IMR-90 (cell line): ENCODE results near the gene FAM234B. TPM values are rescaled to one million over a fixed set of nuclear protein-coding genes. Genes with fewer than 3 reads are reported as not detected.
"Not testable (repeated sequence)": the region's sequence is repeated elsewhere in the genome, so short reads cannot be mapped to it uniquely, and the experiment has no call there.

Source experiments
- ATAC-seq: fragments of 200-7000 bp; cut with Tn5 transposase; 2 replicates; pipeline ENCODE4 v1.9.1; 2020; ENCODE audit warnings: low read depth, mild to moderate bottlenecking, moderate library complexity
- BruUV-seq: library from RNA; stranded (reverse); fragments of 400-500 nt; replicated peaks from 2 replicates; lab custom pipeline; 2021; lab: Mats Ljungman, UMichigan
- CTCF ChIA-PET: fragments of 300-600 bp; formaldehyde crosslinking; extraction: SDS; loops from one replicate; lab custom pipeline; 2021; ENCODE audit warnings: antibody characterized with exemption; lab: Yijun Ruan, JAX
- POLR2A ChIA-PET: fragments of 300-600 bp; sonication (Branson Sonifier 250); formaldehyde crosslinking; loops from one replicate; lab custom pipeline; 2022; ENCODE audit warnings: antibody characterized with exemption; ENCODE audit not compliant: unreplicated experiment; lab: Charles Lee
- DNase-seq: peaks from one replicate; pipeline ENCODE4 v3.0.0; 2013
- H2AFZ ChIP-seq: replicated peaks from 2 replicates; pipeline ENCODE3; 2013; ENCODE audit warnings: low read length, mild to moderate bottlenecking; ENCODE audit not compliant: poor library complexity
- H2AK5ac ChIP-seq: 2 replicates; pipeline ENCODE4 v1.6.1; 2013; ENCODE audit warnings: low read depth, low read length, inconsistent platforms
- H2AK9ac ChIP-seq: replicated peaks from 2 replicates; pipeline ENCODE3; 2013; ENCODE audit warnings: mild to moderate bottlenecking, low read depth, low read length, moderate library complexity; ENCODE audit not compliant: poor library complexity
- H2BK120ac ChIP-seq: 2 replicates; pipeline ENCODE4 v1.6.1; 2013; ENCODE audit warnings: low read depth, low read length, inconsistent platforms
- H2BK15ac ChIP-seq: 3 replicates; pipeline ENCODE4 v1.6.1; 2013; ENCODE audit warnings: low read depth, low read length, inconsistent platforms
- H2BK20ac ChIP-seq: 2 replicates; pipeline ENCODE4 v1.6.1; 2013; ENCODE audit warnings: low read depth, mild to moderate bottlenecking, inconsistent platforms, low read length, moderate library complexity
- H2BK5ac ChIP-seq: 2 replicates; pipeline ENCODE4 v1.6.1; 2013; ENCODE audit warnings: mild to moderate bottlenecking, low read depth, low read length, inconsistent platforms; ENCODE audit not compliant: poor library complexity, severe bottlenecking
- H3K14ac ChIP-seq: replicated peaks from 2 replicates; pipeline ENCODE4 v1.6.1; 2013; ENCODE audit warnings: low read depth, low read length, inconsistent platforms
- H3K18ac ChIP-seq: 2 replicates; pipeline ENCODE4 v1.6.1; 2013; ENCODE audit warnings: low read depth, low read length, control low read depth
- H3K23ac ChIP-seq: 2 replicates; pipeline ENCODE4 v1.6.1; 2013; ENCODE audit warnings: low read depth, low read length, inconsistent platforms
- H3K27ac ChIP-seq: 2 replicates; pipeline ENCODE4 v1.5.1; 2013; ENCODE audit warnings: mild to moderate bottlenecking, control low read depth, low read length; ENCODE audit not compliant: insufficient read depth
- H3K27me3 ChIP-seq: 2 replicates; pipeline ENCODE4 v1.6.1; 2013; ENCODE audit warnings: low read length; ENCODE audit not compliant: control insufficient read depth, insufficient read depth
- H3K36me3 ChIP-seq: 2 replicates; pipeline ENCODE4 v1.6.1; 2013; ENCODE audit warnings: low read length, mixed read lengths; ENCODE audit not compliant: control insufficient read depth, insufficient read depth
- H3K4ac ChIP-seq: 2 replicates; pipeline ENCODE4 v1.6.1; 2013; ENCODE audit warnings: low read depth, low read length, inconsistent platforms
- H3K4me1 ChIP-seq: 2 replicates; pipeline ENCODE4 v1.6.1; 2013; ENCODE audit warnings: low read length, mixed read lengths; ENCODE audit not compliant: control insufficient read depth, insufficient read depth
- H3K4me2 ChIP-seq: 2 replicates; pipeline ENCODE4 v1.6.1; 2013; ENCODE audit warnings: low read depth, mild to moderate bottlenecking, control low read depth, low read length, moderate library complexity
- H3K4me3 ChIP-seq: 2 replicates; pipeline ENCODE4 v1.5.1; 2013; ENCODE audit warnings: low read depth, mild to moderate bottlenecking, control low read depth, low read length, moderate library complexity; ENCODE audit not compliant: insufficient read depth
- H3K56ac ChIP-seq: 2 replicates; pipeline ENCODE4 v1.6.1; 2013; ENCODE audit warnings: low read length, inconsistent platforms; ENCODE audit not compliant: insufficient read depth; ENCODE audit errors: extremely low read depth
- H3K79me1 ChIP-seq, 2 experiments: 2 replicates each; pipeline ENCODE4 v1.6.1; 2013; ENCODE audit warnings: low read length in 2 of 2, inconsistent platforms in 1 of 2, low read depth in 1 of 2
- H3K9ac ChIP-seq: 2 replicates; pipeline ENCODE4 v1.6.1; 2013; ENCODE audit warnings: low read depth, low read length, control low read depth
- H3K9me1 ChIP-seq: 2 replicates; pipeline ENCODE4 v1.6.1; 2013; ENCODE audit warnings: low read length, inconsistent platforms; ENCODE audit not compliant: insufficient read depth
- H3K9me3 ChIP-seq: 2 replicates; pipeline ENCODE4 v1.6.1; 2013; ENCODE audit warnings: low read length; ENCODE audit not compliant: control insufficient read depth, insufficient read depth
- H4K20me1 ChIP-seq: 2 replicates; pipeline ENCODE4 v1.6.1; 2013; ENCODE audit warnings: low read length, inconsistent platforms; ENCODE audit not compliant: insufficient read depth
- H4K5ac ChIP-seq: 2 replicates; pipeline ENCODE4 v1.6.1; 2013; ENCODE audit warnings: mild to moderate bottlenecking, low read depth, low read length, control low read depth
- H4K8ac ChIP-seq, 2 experiments: 2 replicates each; pipeline ENCODE4 v1.6.1; 2013; ENCODE audit warnings: low read depth in 2 of 2, low read length in 2 of 2, control low read depth in 1 of 2, inconsistent platforms in 1 of 2
- H4K91ac ChIP-seq: 2 replicates; pipeline ENCODE4 v1.6.1; 2013; ENCODE audit warnings: low read depth, low read length, inconsistent platforms; ENCODE audit not compliant: insufficient read depth
- whole genome bisulfite sequencing, 2 experiments: methylation state at CpG; one replicate each; pipeline versions ENCODE4 v1.1.5 to v1.1.7; 2013; ENCODE audit warnings: missing lambda C conversion rate in 2 of 2; ENCODE audit not compliant: insufficient read length in 1 of 2; ENCODE audit errors: extremely low coverage in 2 of 2; 5-methylcytosine and 5-hydroxymethylcytosine counted together
- dilution Hi-C: fragments of 300-500 bp; cut with HindIII; formaldehyde crosslinking; loops from one replicate; pipeline ENCODE4 v1.14.3; 2018; ENCODE audit warnings: low sequenced_read_pairs; ENCODE audit not compliant: unreplicated experiment
- in situ Hi-C: fragments of 300-500 bp; cut with MboI; formaldehyde crosslinking; loops from 3 replicates; pipeline ENCODE4 v1.14.3; 2019; ENCODE audit warnings: low sequenced_read_pairs, inconsistent platforms, mixed read lengths
- intact Hi-C: fragments of 100-400 bp; cut with micrococcal nuclease; formaldehyde crosslinking; loops from 2 replicates; pipeline ENCODE4 v1.10.0; 2022
- polyA plus RNA-seq, 3 experiments: library from polyadenylated mRNA; depleted of rRNA; stranded (reverse); fragments of >200 nt; gene quantifications; 2 replicates each; pipeline ENCODE4 v1.2.3, GENCODE V29; 2012; ENCODE audit warnings: low replicate concordance in 1 of 3
- total RNA-seq: library from RNA; depleted of rRNA; stranded (reverse); fragments of >200 nt; gene quantifications from 2 replicates; pipeline ENCODE4 v1.2.3, GENCODE V29; 2012
- TF ChIP-seq, protein P1 (sequence below): fragments of 150-350 bp; IDR thresholded peaks from 2 replicates; pipeline ENCODE4 v1.6.1; 2016; ENCODE audit warnings: low read depth, mild to moderate bottlenecking, low read length, moderate library complexity, borderline replicate concordance

FAM234B gene
- total and polyA plus RNA-seq, 2 of the 4 experiments (the other 2 are of a cell fraction): 3.6 to 8.6 TPM

DNA sequence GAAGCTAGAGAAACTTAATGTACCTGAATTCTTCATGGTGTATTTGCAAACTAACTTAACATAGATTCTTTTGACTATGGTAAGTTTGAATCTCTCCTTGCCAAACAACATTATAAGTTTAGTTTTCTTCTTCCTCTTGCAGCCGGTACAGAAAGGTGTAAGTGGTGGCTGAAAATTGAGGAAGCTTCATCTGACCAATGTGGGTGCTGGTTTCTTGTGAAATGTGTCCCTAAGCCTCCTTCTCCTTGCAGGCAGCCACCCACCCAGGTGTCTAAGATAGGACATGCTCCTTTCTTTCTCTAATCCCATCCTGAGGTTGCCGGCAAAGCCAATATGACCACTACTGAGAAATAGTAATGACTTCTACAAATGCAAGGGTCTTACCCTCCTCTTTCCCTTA lies 38.7 kb downstream of the FAM234B start:
- Histone ChIP-seq H3K27ac (no peak overlapping the region), H3K18ac (no peak overlapping the region), H3K9me1 (0 out of 2 replicates have a peak, but pooled peaks cover 4% of the 10 kb centered on the region), H2AK9ac (no peak overlapping the region), H2AFZ (no peak overlapping the region), H4K8ac (no peak overlapping the region), H3K4ac (no peak overlapping the region), H3K27me3 (no peaks in the 10 kb centered on the region), H4K5ac (no peak overlapping the region), H2BK20ac (no peak overlapping the region), H3K9ac (no peak overlapping the region), H3K9me3 (no peaks in the 10 kb centered on the region; the same call in 1 of the 2 replicates), H4K91ac (no peak overlapping the region), H3K4me2 (no peak overlapping the region), H2AK5ac (no peak overlapping the region), H3K14ac (no peak overlapping the region), H3K4me3 (no peak overlapping the region), H3K23ac (no peak overlapping the region), H2BK15ac (no peak overlapping the region), H2BK5ac (no peak overlapping the region), H4K20me1 (no peaks in the 10 kb centered on the region), H2BK120ac (no peak overlapping the region), H3K36me3 (peaks cover 3% of the 10 kb centered on the region; the same call in 1 of the 2 replicates), H3K56ac (no peak overlapping the region), H3K79me1 (no peaks in the 10 kb centered on the region), H3K4me1 (no peaks in the 10 kb centered on the region)
- intact Hi-C loops (loop anchor here (2.0 kb wide), 1 partner anchor 58 kb away; no protein-coding TSS in a partner anchor), in situ Hi-C loops (no loop called here), dilution Hi-C loops (no loop called here)
- CTCF ChIA-PET: no interaction called here
- POLR2A ChIA-PET: no interaction called here
- WGBS, 2 experiments: no CpG with 5 or more reads among the region's 2 CpGs
- no peak for ATAC-seq
- no TSS peak for BruUV-seq
- TF ChIP-seq, protein P1, sequence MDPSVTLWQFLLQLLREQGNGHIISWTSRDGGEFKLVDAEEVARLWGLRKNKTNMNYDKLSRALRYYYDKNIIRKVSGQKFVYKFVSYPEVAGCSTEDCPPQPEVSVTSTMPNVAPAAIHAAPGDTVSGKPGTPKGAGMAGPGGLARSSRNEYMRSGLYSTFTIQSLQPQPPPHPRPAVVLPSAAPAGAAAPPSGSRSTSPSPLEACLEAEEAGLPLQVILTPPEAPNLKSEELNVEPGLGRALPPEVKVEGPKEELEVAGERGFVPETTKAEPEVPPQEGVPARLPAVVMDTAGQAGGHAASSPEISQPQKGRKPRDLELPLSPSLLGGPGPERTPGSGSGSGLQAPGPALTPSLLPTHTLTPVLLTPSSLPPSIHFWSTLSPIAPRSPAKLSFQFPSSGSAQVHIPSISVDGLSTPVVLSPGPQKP: no peak
- no peak for DNase-seq

DNA sequence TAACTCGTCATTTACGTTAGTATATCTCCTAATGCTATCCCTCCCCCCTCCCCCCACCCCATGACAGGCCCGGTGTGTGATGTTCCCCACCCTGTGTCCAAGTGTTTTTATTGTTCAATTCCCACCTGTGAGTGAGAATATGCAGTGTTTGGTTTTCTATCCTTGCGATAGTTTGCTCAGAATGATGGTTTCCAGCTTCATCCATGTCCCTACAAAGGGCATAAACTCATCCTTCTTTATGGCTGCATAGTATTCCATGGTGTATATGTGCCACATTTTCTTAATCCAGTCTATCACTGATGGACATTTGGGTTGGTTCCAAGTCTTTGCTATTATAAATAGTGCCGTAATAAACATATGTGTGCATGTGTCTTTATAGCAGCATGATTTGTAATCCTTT lies 39.5 kb downstream of the FAM234B start:
- POLR2A ChIA-PET, BruUV-seq, DNase-seq, H3K4ac ChIP-seq, ATAC-seq, H3K36me3 ChIP-seq, H4K20me1 ChIP-seq, H3K27me3 ChIP-seq, H3K4me1 ChIP-seq, H2AFZ ChIP-seq, H4K5ac ChIP-seq, CTCF ChIA-PET, H3K4me2 ChIP-seq, H3K56ac ChIP-seq, H3K9ac ChIP-seq, H2AK9ac ChIP-seq, H2BK20ac ChIP-seq, H2BK120ac ChIP-seq, dilution Hi-C loops, H3K9me1 ChIP-seq, in situ Hi-C loops, H3K14ac ChIP-seq, H3K79me1 ChIP-seq, H2BK15ac ChIP-seq, H2BK5ac ChIP-seq, H3K9me3 ChIP-seq, H3K27ac ChIP-seq, H4K91ac ChIP-seq, H3K18ac ChIP-seq, H2AK5ac ChIP-seq, H3K23ac ChIP-seq, H4K8ac ChIP-seq, H3K4me3 ChIP-seq: not testable (repeated sequence)
- WGBS, 2 experiments: no CpG with 5 or more reads among the region's 5 CpGs
- intact Hi-C loops: loop anchor here (2.0 kb wide), 1 partner anchor 59 kb away; no protein-coding TSS in a partner anchor
